Measurements from ENCODE around the gene TF. TPM values are rescaled to one million over a fixed set of nuclear protein-coding genes. Genes with fewer than 3 reads are reported as not detected.

The TF gene
- total RNA-seq, 1 donor from 2014 or later = 3.1 TPM

GRCh38 chr3:133838916-133839800, 93.0 kb downstream of the TF start:
- Histone ChIP-seq H3K9me3 (ENCODE audit: control insufficient read depth in 3 of 3, low read length in 3 of 3) (no peaks in the 10 kb centered on the region), H3K9ac (ENCODE audit: low read depth in 1 of 3, low read length in 3 of 3) (no peak overlapping the region), H3K4me3 (ENCODE audit: low read length in 3 of 3) (no peak overlapping the region), H3K36me3 (ENCODE audit: control insufficient read depth in 3 of 3, insufficient read depth in 3 of 3, low read length in 3 of 3) (peaks cover 0 to 5% (median 0%) of the 10 kb centered on the region in 3 donors), H3K4me1 (ENCODE audit: control insufficient read depth in 3 of 3, insufficient read depth in 3 of 3, low read length in 3 of 3) (peaks cover 0 to 4% (median 0%) of the 10 kb centered on the region in 3 donors), H3K27me3 (ENCODE audit: control insufficient read depth in 3 of 3, insufficient read depth in 3 of 3, low read length in 3 of 3) (peaks cover 0 to 4% (median 0%) of the 10 kb centered on the region in 3 donors), H3K27ac (ENCODE audit: low read depth, low read length) (no peak overlapping the region)

- H3K36me3 ChIP-seq (ENCODE audit: control insufficient read depth in 3 of 3, insufficient read depth in 3 of 3, low read length in 3 of 3) = peaks cover 0 to 2% (median 0%) of the 10 kb centered on the region in 3 donors
- H3K4me1 ChIP-seq (ENCODE audit: control insufficient read depth in 3 of 3, insufficient read depth in 3 of 3, low read length in 3 of 3) = peaks cover 0 to 4% (median 0%) of the 10 kb centered on the region in 3 donors
- no peak overlapping the region for H3K9ac ChIP-seq (ENCODE audit: low read depth in 1 of 3, low read length in 3 of 3)
- peaks cover 0 to 4% (median 0%) of the 10 kb centered on the region in 3 donors for H3K27me3 ChIP-seq (ENCODE audit: control insufficient read depth in 3 of 3, insufficient read depth in 3 of 3, low read length in 3 of 3)
- no peak overlapping the region for H3K4me3 ChIP-seq (ENCODE audit: low read length in 3 of 3)
- no peak overlapping the region for H3K27ac ChIP-seq (ENCODE audit: low read depth, low read length)
- H3K9me3 ChIP-seq (ENCODE audit: control insufficient read depth in 3 of 3, low read length in 3 of 3) = no peaks in the 10 kb centered on the region
These were observed 94.0 kb downstream of the TF start for GRCh38 chr3:133840055-133840737.

DNA sequence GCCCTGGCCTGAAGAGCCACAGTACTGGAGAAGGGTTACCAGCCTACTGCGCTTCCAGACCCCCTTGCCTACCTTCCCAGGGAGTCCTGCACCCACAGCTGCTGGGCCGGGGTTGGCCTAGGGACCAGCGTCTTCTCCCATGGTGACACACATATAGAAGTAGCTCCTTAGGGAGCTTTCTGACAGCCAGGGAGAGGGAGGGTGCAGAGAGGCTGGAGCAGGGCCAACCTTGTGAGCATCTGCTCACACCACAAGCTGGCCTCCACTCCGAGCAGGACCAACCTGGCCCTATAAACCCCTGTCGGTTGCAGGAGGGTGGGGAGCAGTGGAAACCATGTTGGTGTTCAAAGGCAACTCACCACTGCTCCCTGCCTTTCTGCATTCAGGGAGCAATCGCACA, 94.6 kb downstream of the TF start:
- Histone ChIP-seq H3K9ac (ENCODE audit: low read depth in 1 of 3, low read length in 3 of 3) (no peak overlapping the region), H3K27ac (ENCODE audit: low read depth, low read length) (no peak overlapping the region), H3K4me1 (ENCODE audit: control insufficient read depth in 3 of 3, insufficient read depth in 3 of 3, low read length in 3 of 3) (peaks cover 0 to 4% (median 0%) of the 10 kb centered on the region in 3 donors), H3K36me3 (ENCODE audit: control insufficient read depth in 3 of 3, insufficient read depth in 3 of 3, low read length in 3 of 3) (peaks cover 0 to 2% (median 0%) of the 10 kb centered on the region in 3 donors), H3K4me3 (ENCODE audit: low read length in 3 of 3) (no peak overlapping the region), H3K27me3 (ENCODE audit: control insufficient read depth in 3 of 3, insufficient read depth in 3 of 3, low read length in 3 of 3) (peaks cover 0 to 4% (median 0%) of the 10 kb centered on the region in 3 donors), H3K9me3 (ENCODE audit: control insufficient read depth in 3 of 3, low read length in 3 of 3) (no peaks in the 10 kb centered on the region)

DNA sequence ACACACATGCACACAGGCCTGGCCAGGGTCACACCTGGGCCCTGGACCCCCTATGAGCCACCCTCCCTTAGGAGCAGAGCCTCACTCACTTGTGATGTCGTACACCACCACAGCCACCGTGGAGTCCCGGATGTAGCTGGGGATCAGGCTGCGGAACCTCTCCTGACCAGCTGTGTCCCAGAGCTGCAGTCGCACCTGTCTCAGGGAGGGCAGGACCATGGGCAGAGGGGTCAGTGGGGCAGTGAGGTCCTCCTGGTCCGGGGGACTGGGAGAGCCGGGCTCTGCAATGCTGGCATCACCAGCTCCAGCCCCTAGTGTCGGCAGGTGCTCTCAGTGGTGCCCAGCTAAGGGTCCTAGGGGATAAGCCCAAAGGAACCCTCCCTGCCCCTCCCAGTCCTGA, 95.0 kb downstream of the TF start:
- Histone ChIP-seq H3K36me3 (ENCODE audit: control insufficient read depth in 3 of 3, insufficient read depth in 3 of 3, low read length in 3 of 3) (peaks cover 0 to 2% (median 0%) of the 10 kb centered on the region in 3 donors), H3K4me1 (ENCODE audit: control insufficient read depth in 3 of 3, insufficient read depth in 3 of 3, low read length in 3 of 3) (peaks cover 0 to 4% (median 0%) of the 10 kb centered on the region in 3 donors), H3K4me3 (ENCODE audit: low read length in 3 of 3) (no peak overlapping the region), H3K9ac (ENCODE audit: low read depth in 1 of 3, low read length in 3 of 3) (no peak overlapping the region), H3K27ac (ENCODE audit: low read depth, low read length) (no peak overlapping the region), H3K9me3 (ENCODE audit: control insufficient read depth in 3 of 3, low read length in 3 of 3) (no peaks in the 10 kb centered on the region), H3K27me3 (ENCODE audit: control insufficient read depth in 3 of 3, insufficient read depth in 3 of 3, low read length in 3 of 3) (peaks cover 0 to 4% (median 0%) of the 10 kb centered on the region in 3 donors)

DNA sequence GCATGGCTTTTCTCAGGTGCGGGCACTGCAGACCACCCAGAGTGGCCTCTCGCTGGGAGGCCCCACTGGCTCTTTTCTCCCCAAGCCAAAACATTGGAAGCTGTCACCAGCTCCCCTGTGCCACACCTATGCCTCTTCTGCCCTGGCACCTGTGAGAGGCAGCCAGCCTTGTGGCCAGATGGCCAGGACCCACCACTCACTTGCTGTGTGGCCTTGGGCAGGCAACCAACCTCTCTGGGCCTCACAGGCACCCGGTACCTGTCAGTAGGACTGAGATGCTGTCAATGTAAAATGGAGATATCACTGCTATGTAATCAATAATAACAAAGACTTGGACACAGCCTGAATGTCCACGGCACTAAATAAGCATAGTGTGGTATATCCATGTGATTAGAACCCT, 96.0 kb downstream of the TF start:
- Histone ChIP-seq H3K27ac (ENCODE audit: low read depth, low read length) (no peak overlapping the region), H3K27me3 (ENCODE audit: control insufficient read depth in 3 of 3, insufficient read depth in 3 of 3, low read length in 3 of 3) (peaks cover 0 to 4% (median 0%) of the 10 kb centered on the region in 3 donors)

DNA sequence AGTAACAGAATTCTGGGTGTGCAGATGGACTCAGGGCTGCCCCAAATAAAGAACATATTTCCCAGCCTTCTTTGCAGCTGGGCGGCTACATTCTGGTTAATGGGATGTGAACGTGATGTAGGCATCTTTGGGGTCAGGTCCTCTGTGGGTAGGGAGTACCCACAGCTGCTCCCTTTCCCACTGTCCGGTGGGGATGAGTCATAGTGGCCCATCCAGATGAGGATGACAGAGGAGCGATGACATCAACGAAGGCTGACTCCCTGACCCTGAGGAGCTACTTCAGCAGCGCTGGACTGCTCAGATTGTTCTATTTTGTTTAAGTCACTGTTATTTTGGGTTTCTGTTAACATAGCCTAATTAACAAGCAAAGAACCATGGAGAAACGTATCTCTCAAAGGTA, 97.4 kb downstream of the TF start:
- H3K27me3 ChIP-seq (ENCODE audit: control insufficient read depth in 3 of 3, insufficient read depth in 3 of 3, low read length in 3 of 3) = peaks cover 0 to 4% (median 0%) of the 10 kb centered on the region in 3 donors
- no peak overlapping the region for H3K4me3 ChIP-seq (ENCODE audit: low read length in 3 of 3)
- H3K4me1 ChIP-seq (ENCODE audit: control insufficient read depth in 3 of 3, insufficient read depth in 3 of 3, low read length in 3 of 3) = peaks cover 0 to 4% (median 0%) of the 10 kb centered on the region in 3 donors
- H3K9me3 ChIP-seq (ENCODE audit: control insufficient read depth in 3 of 3, low read length in 3 of 3) = no peaks in the 10 kb centered on the region
- no peaks in the 10 kb centered on the region for H3K36me3 ChIP-seq (ENCODE audit: control insufficient read depth in 3 of 3, insufficient read depth in 3 of 3, low read length in 3 of 3)
- H3K27ac ChIP-seq (ENCODE audit: low read depth, low read length) = no peak overlapping the region
- H3K9ac ChIP-seq (ENCODE audit: low read depth in 1 of 3, low read length in 3 of 3) = no peak overlapping the region

More for the DNA sequence above, 96.0 kb downstream of the TF start:
- H3K4me1 ChIP-seq (ENCODE audit: control insufficient read depth in 3 of 3, insufficient read depth in 3 of 3, low read length in 3 of 3) = peaks cover 0 to 4% (median 0%) of the 10 kb centered on the region in 3 donors
- no peaks in the 10 kb centered on the region for H3K9me3 ChIP-seq (ENCODE audit: control insufficient read depth in 3 of 3, low read length in 3 of 3)
- peaks cover 0 to 2% (median 0%) of the 10 kb centered on the region in 3 donors for H3K36me3 ChIP-seq (ENCODE audit: control insufficient read depth in 3 of 3, insufficient read depth in 3 of 3, low read length in 3 of 3)
- no peak overlapping the region for H3K9ac ChIP-seq (ENCODE audit: low read depth in 1 of 3, low read length in 3 of 3)
- no peak overlapping the region for H3K4me3 ChIP-seq (ENCODE audit: low read length in 3 of 3)

DNA sequence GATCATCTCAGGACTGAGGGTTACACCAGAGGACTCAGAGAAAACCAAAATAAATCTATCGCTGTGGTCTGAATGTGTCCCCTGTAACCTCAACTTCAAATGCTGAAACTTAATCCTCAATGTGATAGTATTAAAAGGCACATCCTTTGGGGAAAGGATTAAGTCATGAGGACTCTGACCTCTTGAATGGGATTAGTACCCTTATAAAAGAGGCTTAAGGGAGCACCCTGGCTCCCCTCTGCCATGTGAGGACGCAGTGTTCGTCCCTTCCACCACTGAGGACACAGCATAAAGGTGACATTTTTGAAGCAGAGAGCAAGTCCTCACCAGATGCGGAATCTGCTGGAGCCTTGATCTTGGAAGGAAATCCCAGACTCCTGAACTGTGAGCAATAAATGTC, 98.9 kb downstream of the TF start:
- no peak overlapping the region for H3K9ac ChIP-seq (ENCODE audit: low read depth in 1 of 3, low read length in 3 of 3)
- H3K27me3 ChIP-seq (ENCODE audit: control insufficient read depth in 3 of 3, insufficient read depth in 3 of 3, low read length in 3 of 3) = peaks cover 0 to 4% (median 0%) of the 10 kb centered on the region in 3 donors
- peaks cover 0 to 4% (median 0%) of the 10 kb centered on the region in 3 donors for H3K4me1 ChIP-seq (ENCODE audit: control insufficient read depth in 3 of 3, insufficient read depth in 3 of 3, low read length in 3 of 3)
- no peaks in the 10 kb centered on the region for H3K9me3 ChIP-seq (ENCODE audit: control insufficient read depth in 3 of 3, low read length in 3 of 3)
- H3K4me3 ChIP-seq (ENCODE audit: low read length in 3 of 3) = no peak overlapping the region
- H3K36me3 ChIP-seq (ENCODE audit: control insufficient read depth in 3 of 3, insufficient read depth in 3 of 3, low read length in 3 of 3) = no peaks in the 10 kb centered on the region
- no peak overlapping the region for H3K27ac ChIP-seq (ENCODE audit: low read depth, low read length)

Small RNA genes lying within 50 kb of the gene (small RNA-seq; reads per million reads assigned to genes)
- not detected for gene RNA5SP140

Other genes with a start within 250 kb of the TF start
- 121 TPM for gene CDV3, start 172.7 kb upstream of the TF start, total RNA-seq
- 21.4 TPM for gene TOPBP1, start 84.5 kb upstream of the TF start, total RNA-seq
- gene SRPRB, start 59.4 kb downstream of the TF start, total RNA-seq = 40.7 TPM
- 1.6 TPM for gene RAB6B, start 149.5 kb downstream of the TF start, total RNA-seq

Measured in skeletal muscle tissue (tissue), 5 donors.